ENCODE results near the gene SHC4. TPM values are rescaled to one million over a fixed set of nuclear protein-coding genes. Genes with fewer than 3 reads are reported as not detected.

SHC4 gene
- total RNA-seq, 1 donor from 2014 or later: 0.68 TPM

DNA sequence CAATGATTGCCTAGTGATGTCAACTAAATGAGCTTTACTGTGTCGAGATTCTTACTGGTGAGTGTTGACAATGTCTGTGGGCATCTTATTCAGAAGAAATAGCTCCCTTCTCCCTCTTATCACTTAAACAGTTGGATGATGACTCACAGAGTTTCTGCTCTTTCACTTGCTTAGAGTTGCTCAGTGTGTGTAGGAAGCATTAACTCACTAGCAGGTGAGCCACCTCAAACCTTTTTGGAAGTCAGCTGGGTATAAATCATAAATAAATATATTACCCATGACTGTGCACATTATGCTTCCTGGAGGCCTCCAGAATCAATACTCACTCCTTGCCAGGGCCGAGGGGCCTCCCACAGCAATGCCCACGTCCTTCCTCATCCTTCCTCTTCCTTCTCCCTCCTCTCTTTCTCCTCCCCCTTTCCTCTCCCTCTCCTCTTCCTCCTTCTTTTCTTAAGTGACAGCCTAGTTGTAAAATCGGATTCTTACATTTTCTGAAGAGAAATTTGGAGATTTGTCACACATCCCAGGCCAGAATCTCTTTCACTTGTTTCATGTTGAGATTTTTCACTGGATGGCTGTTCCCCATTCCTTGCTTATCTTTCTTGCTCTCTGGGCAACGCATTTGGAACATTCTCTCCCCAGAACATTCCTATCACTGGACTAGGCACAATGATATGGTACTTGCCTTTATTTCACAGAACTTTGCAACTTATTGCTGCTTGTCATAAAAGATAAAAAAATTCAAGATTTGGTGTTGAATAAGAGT, 17.5 kb downstream of the SHC4 start:
- ATAC-seq: peak in 1 of 2 donors; percentile 70
- TF ChIP-seq, protein P1, sequence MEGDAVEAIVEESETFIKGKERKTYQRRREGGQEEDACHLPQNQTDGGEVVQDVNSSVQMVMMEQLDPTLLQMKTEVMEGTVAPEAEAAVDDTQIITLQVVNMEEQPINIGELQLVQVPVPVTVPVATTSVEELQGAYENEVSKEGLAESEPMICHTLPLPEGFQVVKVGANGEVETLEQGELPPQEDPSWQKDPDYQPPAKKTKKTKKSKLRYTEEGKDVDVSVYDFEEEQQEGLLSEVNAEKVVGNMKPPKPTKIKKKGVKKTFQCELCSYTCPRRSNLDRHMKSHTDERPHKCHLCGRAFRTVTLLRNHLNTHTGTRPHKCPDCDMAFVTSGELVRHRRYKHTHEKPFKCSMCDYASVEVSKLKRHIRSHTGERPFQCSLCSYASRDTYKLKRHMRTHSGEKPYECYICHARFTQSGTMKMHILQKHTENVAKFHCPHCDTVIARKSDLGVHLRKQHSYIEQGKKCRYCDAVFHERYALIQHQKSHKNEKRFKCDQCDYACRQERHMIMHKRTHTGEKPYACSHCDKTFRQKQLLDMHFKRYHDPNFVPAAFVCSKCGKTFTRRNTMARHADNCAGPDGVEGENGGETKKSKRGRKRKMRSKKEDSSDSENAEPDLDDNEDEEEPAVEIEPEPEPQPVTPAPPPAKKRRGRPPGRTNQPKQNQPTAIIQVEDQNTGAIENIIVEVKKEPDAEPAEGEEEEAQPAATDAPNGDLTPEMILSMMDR (IDR thresholded peaks at IDR 0.05): no peak
- Histone ChIP-seq H3K27ac (no peak overlapping the region), H3K4me1 (no peaks in the 10 kb centered on the region), H3K4me3 (no peak overlapping the region), H3K9me3 (no peaks in the 10 kb centered on the region), H3K36me3 (no peaks in the 10 kb centered on the region), H3K27me3 (ENCODE audit: low read depth) (no peaks in the 10 kb centered on the region)
- intact Hi-C loops (cut with DNase I): no loop called here
- DNase-seq: no peak

DNA sequence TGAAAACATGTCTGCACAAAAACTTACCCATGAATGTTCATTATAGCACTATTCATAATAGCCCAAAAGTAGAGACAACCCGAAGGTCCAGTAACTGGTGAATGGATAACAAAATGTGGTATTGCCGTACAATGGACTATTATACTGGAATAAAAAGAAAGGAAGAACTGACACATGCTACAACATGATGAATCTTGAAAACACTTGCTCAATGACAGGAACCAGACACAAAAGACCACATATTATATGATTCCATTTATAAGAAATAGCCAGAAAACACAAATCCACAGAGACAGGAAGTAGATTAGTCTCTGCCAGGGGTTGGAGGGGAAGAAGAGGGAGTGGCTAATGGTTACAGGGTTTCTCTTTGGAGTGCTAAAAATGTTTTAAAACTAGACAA, 18.3 kb downstream of the SHC4 start:
- Histone ChIP-seq H3K4me1 (no peaks in the 10 kb centered on the region), H3K4me3 (no peak overlapping the region), H3K27ac (no peak overlapping the region), H3K27me3 (ENCODE audit: low read depth) (no peaks in the 10 kb centered on the region), H3K36me3 (no peaks in the 10 kb centered on the region), H3K9me3 (no peaks in the 10 kb centered on the region)
- DNase-seq (no peak), ATAC-seq (no peak)
- TF ChIP-seq, protein P1 (IDR thresholded peaks at IDR 0.05): no peak
- intact Hi-C loops (cut with DNase I): no loop called here

DNA sequence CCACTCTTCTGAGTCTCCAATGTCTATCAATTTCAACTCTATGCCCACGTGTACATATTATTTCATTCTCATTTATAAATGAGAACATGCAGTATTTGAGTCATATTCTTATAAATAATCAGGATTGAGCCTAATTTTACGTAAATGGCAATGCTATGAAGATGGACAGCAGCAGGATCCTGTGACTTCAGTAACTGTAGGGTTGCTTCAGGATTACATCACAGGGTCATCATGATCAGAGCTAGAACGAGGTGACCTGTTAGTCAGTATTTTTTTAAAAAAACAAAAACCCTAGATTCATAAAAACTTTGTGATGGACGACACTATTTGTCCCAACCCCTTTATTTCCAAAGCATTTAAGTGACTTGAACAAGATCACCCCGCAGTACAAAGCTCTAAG, 21.8 kb downstream of the SHC4 start:
- TF ChIP-seq, protein P1 (IDR thresholded peaks at IDR 0.05): no peak
- Histone ChIP-seq H3K27ac (no peak overlapping the region), H3K36me3 (no peaks in the 10 kb centered on the region), H3K4me3 (no peak overlapping the region), H3K9me3 (no peaks in the 10 kb centered on the region), H3K4me1 (no peaks in the 10 kb centered on the region), H3K27me3 (ENCODE audit: low read depth) (no peaks in the 10 kb centered on the region)
- DNase-seq (no peak), ATAC-seq (no peak)
- intact Hi-C loops (cut with DNase I): no loop called here

DNA sequence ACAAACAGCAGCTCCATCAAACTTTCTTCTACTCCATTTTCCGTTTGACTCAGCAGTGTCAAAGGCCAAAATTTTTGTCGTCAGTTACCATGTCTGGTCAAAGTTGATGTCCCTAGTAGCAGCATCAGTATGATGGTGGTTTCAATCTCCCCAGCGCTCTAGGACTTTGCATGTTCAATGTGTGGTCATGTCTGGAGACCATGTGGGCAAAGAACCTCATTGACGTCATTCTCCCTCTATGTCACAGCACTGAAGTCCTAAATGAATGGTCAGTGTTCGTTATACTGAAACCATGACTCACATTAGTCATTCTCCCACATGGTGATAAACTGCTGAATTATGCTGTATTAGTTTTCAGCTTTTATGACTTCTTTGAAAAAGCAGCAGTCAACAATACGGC, 23.2 kb downstream of the SHC4 start:
- Histone ChIP-seq H3K27me3 (ENCODE audit: low read depth) (no peaks in the 10 kb centered on the region), H3K27ac (no peak overlapping the region), H3K4me1 (no peaks in the 10 kb centered on the region), H3K36me3 (no peaks in the 10 kb centered on the region), H3K4me3 (no peak overlapping the region), H3K9me3 (no peaks in the 10 kb centered on the region)
- no peak for DNase-seq
- intact Hi-C loops (cut with DNase I): no loop called here
- TF ChIP-seq, protein P1 (IDR thresholded peaks at IDR 0.05): no peak
- no peak for ATAC-seq

DNA sequence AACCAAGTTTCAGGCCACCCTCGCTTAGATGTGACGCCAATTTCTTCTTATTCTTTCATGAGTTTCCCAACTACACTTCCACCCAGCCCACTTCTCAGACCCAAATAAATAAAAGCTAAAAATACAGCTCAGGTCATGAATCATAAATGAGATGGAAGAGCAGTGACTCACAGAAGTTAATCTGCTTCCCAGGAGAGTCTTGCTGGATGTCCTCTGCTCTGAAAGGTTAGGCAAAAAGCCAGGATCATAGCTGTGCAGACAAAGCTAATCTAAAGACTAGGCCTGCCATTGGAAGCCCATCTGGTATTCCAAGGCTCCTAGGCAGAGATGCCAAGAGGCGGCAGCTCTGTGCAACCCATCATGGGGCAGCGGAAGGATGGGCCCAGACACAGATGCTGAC, 24.1 kb downstream of the SHC4 start:
- no peaks in the 10 kb centered on the region for H3K4me1 ChIP-seq
- no peaks in the 10 kb centered on the region for H3K9me3 ChIP-seq
- intact Hi-C loops (cut with DNase I): no loop called here
- ATAC-seq (no peak), DNase-seq (no peak)
- no peak overlapping the region for H3K4me3 ChIP-seq
- no peak overlapping the region for H3K27ac ChIP-seq
- TF ChIP-seq, protein P1 (IDR thresholded peaks at IDR 0.05): no peak
- no peaks in the 10 kb centered on the region for H3K36me3 ChIP-seq
- no peaks in the 10 kb centered on the region for H3K27me3 ChIP-seq (ENCODE audit: low read depth)
